ENCODE data around the gene ALDH3A1.

GRCh38 chr17:19709841-19710240 lies 38.3 kb downstream of the ALDH3A1 start:
- TF ChIP-seq POLR2A (IDR thresholded peaks at IDR 0.05; ENCODE audit: low read depth, low read length): no peak
- no peak for TF ChIP-seq TAF1 (IDR thresholded peaks at IDR 0.05; ENCODE audit: borderline replicate concordance, low read depth, low read length)
- no peak for TF ChIP-seq POLR2AphosphoS5 (IDR thresholded peaks at IDR 0.05; ENCODE audit: low read depth, low read length)
